ENCODE results near the gene SGK2. TPM values are rescaled to one million over a fixed set of nuclear protein-coding genes. Genes with fewer than 3 reads are reported as not detected.

Gene SGK2
- total and polyA plus RNA-seq, 2 of the 13 experiments (the other 11 are each of a cell fraction or from before 2014, with no cell fraction given) = 6.2 to 29.4 TPM

DNA sequence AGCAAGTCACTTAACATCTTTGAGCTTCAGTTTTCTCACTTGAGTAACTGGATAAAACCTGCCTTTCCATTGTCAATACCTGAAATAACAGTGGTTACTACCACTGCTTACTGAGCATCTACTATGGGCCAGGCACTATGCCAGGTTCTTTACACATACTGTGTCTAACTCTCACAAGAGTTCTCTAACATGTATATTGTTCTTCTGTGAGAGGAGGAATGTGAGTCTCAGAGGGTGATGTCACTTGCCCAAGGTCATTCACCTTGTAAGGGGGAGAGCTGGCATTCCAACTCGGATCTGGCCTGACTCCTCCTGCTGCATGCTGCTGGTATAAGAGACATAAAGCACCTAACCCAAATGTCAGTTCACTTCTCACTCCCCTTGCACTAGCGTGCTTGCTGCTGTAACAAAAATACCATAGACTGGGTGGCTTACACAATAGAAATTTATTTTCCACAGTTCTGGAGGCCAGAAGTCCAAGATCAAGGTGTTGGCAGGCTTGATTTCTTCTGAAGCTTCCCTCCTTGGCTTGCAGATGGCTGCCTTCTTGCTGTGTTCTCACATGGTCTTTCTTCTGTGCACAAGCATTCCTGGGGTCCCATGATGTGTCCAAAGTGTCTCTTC, 21.9 kb upstream of the SGK2 start:
- FAIRE-seq = peak; percentile 67
- DNase-seq (ENCODE audit: low spot score) = peak; percentile 90
- Histone ChIP-seq H3K4me3 (replicated peaks in 1 of 3; ENCODE audit: insufficient read depth in 1 of 3, low read depth in 2 of 3, low read length in 3 of 3) (no peak overlapping the region), H3K27me3 (ENCODE audit: control insufficient read depth in 1 of 2, insufficient read depth in 2 of 2, low read length in 2 of 2) (no peaks in the 10 kb centered on the region; a peak in 1 of 5 replicates), H3K27ac (ENCODE audit: extremely low read length, insufficient read depth, low read length) (no peak overlapping the region), H2AFZ (ENCODE audit: low read length) (no peak overlapping the region), H3K9me3 (ENCODE audit: low read length) (no peaks in the 10 kb centered on the region), H3K79me2 (ENCODE audit: insufficient read depth, low read length) (no peaks in the 10 kb centered on the region), H4K20me1 (ENCODE audit: insufficient read depth, low read length) (no peaks in the 10 kb centered on the region), H3K4me1 (ENCODE audit: insufficient read depth, low read length) (peaks cover 45% of the 10 kb centered on the region), H3K9ac (ENCODE audit: insufficient read depth, low read depth, low read length) (no peak overlapping the region), H3K4me2 (ENCODE audit: low read depth, low read length) (no peak overlapping the region), H3K36me3 (replicated peaks in 1 of 2; ENCODE audit: control insufficient read depth in 1 of 2, insufficient read depth in 2 of 2, low read length in 2 of 2) (peaks cover 2 to 4% of the 10 kb centered on the region in 2 experiments; a peak in 3 of 5 replicates)
- WGBS (ENCODE audit: low lambda C conversion rate) = 34% methylated on average over 2 of the region's 2 CpGs
- BruUV-seq (replicated peaks) = no TSS peak
- intact Hi-C loops (cut with micrococcal nuclease; ENCODE audit: unreplicated experiment) (no loop called here), in situ Hi-C loops (cut with HindIII; ENCODE audit: extremely low pct_ligation_motif_present, low pct_unique_long_range_greater_than_20kb) (loop anchor here (5.0 kb wide), 1 partner anchor 155 kb away; no protein-coding TSS in a partner anchor)
- ChIA-PET CTCF (ENCODE audit: low intra/inter-chr PET ratio, low total read pairs) (interaction anchor here (0.8 to 3.7 kb wide), 2 partner anchors 88 to 155 kb away, joined by 4 to 39 read pairs; no protein-coding TSS in a partner anchor), POLR2A (interaction anchor here (1.2 to 12.5 kb wide), 6 partner anchors 21 to 116 kb away, joined by 4 to 224 read pairs (median 10); partner anchors contain the start of genes IFT52, L3MBTL1, SGK2 and SRSF6)
- peak; percentile 18 for ATAC-seq
- TF ChIP-seq ATF3 (CRISPR knock-in tag; IDR thresholded peaks at IDR 0.05) (0 out of 2 replicates have a peak, but pooled peaks have one; percentile 55), SOX5 (CRISPR knock-in tag; IDR thresholded peaks at IDR 0.05; ENCODE audit: borderline replicate concordance) (peak; percentile 20; the same call in 1 of the 2 replicates), ZNF12 (CRISPR knock-in tag; IDR thresholded peaks at IDR 0.05) (peak; percentile 99), ZBTB42 (CRISPR knock-in tag; IDR thresholded peaks at IDR 0.05) (no peak), TEAD3 (CRISPR knock-in tag; optimal IDR thresholded peaks at IDR 0.05; ENCODE audit: borderline replicate concordance) (peak; percentile 58), FOXA1 (IDR thresholded peaks at IDR 0.05) (no peak), FOXA1 (CRISPR knock-in tag; IDR thresholded peaks at IDR 0.05) (peak; percentile 47; the same call in 1 of the 2 replicates), MED13 (CRISPR knock-in tag; IDR thresholded peaks at IDR 0.05) (no peak), RXRB (CRISPR knock-in tag; IDR thresholded peaks at IDR 0.05; ENCODE audit: borderline replicate concordance) (peak; percentile 65), THYN1 (CRISPR knock-in tag; IDR thresholded peaks at IDR 0.05; ENCODE audit: borderline replicate concordance, low read depth) (no peak), SMC3 (IDR thresholded peaks at IDR 0.05; ENCODE audit: low read length) (peak; percentile 33; the same call in 1 of the 2 replicates), SRF (IDR thresholded peaks at IDR 0.05; ENCODE audit: low read depth, low read length) (peak; percentile 81; the same call in 1 of the 2 replicates), SOX13 (IDR thresholded peaks at IDR 0.05) (no peak), SOX13 (CRISPR knock-in tag; conservative IDR thresholded peaks at IDR 0.05 in 1 of 2, IDR thresholded peaks at IDR 0.05 in 1 of 2) (peak in 1 of 2 experiments; percentile 43; a peak in 1 of 4 replicates), STAG1 (CRISPR knock-in tag; IDR thresholded peaks at IDR 0.05) (no peak), RCOR2 (CRISPR knock-in tag; IDR thresholded peaks at IDR 0.05) (peak; percentile 82; the same call in 1 of the 2 replicates)
- TF ChIP-seq, protein P1, sequence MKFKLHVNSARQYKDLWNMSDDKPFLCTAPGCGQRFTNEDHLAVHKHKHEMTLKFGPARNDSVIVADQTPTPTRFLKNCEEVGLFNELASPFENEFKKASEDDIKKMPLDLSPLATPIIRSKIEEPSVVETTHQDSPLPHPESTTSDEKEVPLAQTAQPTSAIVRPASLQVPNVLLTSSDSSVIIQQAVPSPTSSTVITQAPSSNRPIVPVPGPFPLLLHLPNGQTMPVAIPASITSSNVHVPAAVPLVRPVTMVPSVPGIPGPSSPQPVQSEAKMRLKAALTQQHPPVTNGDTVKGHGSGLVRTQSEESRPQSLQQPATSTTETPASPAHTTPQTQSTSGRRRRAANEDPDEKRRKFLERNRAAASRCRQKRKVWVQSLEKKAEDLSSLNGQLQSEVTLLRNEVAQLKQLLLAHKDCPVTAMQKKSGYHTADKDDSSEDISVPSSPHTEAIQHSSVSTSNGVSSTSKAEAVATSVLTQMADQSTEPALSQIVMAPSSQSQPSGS (CRISPR knock-in tag; IDR thresholded peaks at IDR 0.05) = peak; percentile 73; the same call in 1 of the 2 replicates
- TF ChIP-seq, protein P2, sequence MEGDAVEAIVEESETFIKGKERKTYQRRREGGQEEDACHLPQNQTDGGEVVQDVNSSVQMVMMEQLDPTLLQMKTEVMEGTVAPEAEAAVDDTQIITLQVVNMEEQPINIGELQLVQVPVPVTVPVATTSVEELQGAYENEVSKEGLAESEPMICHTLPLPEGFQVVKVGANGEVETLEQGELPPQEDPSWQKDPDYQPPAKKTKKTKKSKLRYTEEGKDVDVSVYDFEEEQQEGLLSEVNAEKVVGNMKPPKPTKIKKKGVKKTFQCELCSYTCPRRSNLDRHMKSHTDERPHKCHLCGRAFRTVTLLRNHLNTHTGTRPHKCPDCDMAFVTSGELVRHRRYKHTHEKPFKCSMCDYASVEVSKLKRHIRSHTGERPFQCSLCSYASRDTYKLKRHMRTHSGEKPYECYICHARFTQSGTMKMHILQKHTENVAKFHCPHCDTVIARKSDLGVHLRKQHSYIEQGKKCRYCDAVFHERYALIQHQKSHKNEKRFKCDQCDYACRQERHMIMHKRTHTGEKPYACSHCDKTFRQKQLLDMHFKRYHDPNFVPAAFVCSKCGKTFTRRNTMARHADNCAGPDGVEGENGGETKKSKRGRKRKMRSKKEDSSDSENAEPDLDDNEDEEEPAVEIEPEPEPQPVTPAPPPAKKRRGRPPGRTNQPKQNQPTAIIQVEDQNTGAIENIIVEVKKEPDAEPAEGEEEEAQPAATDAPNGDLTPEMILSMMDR (CRISPR knock-in tag; IDR thresholded peaks at IDR 0.05) = 0 out of 2 replicates have a peak, but pooled peaks have one; percentile 8

Measured in HepG2 (cell line).